Measurements from ENCODE around the gene MRPS22. TPM values are rescaled to one million over a fixed set of nuclear protein-coding genes. Genes with fewer than 3 reads are reported as not detected.

Gene MRPS22
- polyA plus RNA-seq (2012; ENCODE audit: insufficient read depth, insufficient read length, low read depth) = 41.1 TPM

DNA sequence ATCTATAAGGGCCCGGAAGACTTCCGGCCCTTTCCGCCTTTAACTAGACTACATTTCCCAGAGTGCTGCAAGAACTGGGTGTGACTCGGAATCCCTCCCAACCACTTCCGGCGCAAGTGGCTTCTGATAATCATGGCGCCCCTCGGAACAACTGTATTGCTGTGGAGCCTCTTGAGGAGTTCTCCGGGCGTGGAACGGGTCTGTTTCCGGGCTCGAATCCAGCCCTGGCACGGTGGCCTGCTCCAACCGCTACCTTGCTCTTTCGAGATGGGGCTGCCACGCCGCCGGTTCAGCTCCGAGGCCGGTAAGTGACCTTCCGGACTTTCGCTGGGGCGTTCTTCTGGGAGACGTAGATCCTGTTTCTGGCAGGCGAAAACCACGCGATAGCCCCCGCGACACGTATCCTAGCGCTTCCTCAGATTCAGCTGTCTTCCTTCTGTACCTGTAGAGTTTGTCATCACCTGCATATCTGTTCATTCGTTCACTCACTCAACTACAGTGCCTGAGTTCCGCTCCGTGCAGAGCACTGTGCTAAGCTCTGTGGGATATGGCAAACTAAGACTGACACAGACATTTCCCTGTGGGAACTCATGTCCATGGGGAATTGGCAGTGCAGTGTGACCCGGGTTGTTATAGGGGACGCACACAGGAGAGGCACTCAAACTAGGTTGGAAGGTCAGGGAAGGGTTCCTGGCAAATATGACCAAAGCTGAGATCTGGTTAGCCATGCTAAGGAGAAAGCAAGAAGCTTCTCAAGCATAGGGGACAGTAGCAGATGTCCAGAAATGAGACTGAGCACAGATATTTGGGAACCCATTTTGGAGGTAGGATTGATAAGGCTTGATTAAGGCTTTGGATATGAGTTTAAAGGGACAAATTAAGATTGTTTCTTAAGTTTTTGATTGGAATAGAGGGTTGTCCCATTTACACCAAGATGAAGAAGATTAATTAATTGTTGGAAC, at the start of gene MRPS22:
Gene MRPS22 (plus strand): TSS at position 126 of the 962 bp plus-strand sequence. CDS start 7 bp downstream, at position 133.
- no peaks in the 10 kb centered on the region for H3K9me3 ChIP-seq
- H3K36me3 ChIP-seq = peaks cover 18% of the 10 kb centered on the region
- TF ChIP-seq, protein P1, sequence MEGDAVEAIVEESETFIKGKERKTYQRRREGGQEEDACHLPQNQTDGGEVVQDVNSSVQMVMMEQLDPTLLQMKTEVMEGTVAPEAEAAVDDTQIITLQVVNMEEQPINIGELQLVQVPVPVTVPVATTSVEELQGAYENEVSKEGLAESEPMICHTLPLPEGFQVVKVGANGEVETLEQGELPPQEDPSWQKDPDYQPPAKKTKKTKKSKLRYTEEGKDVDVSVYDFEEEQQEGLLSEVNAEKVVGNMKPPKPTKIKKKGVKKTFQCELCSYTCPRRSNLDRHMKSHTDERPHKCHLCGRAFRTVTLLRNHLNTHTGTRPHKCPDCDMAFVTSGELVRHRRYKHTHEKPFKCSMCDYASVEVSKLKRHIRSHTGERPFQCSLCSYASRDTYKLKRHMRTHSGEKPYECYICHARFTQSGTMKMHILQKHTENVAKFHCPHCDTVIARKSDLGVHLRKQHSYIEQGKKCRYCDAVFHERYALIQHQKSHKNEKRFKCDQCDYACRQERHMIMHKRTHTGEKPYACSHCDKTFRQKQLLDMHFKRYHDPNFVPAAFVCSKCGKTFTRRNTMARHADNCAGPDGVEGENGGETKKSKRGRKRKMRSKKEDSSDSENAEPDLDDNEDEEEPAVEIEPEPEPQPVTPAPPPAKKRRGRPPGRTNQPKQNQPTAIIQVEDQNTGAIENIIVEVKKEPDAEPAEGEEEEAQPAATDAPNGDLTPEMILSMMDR (IDR thresholded peaks at IDR 0.05; ENCODE audit: low read depth, low read length) = no peak
- no peaks in the 10 kb centered on the region for H3K27me3 ChIP-seq
- DNase-seq = peak; percentile 84
- peaks cover 3% of the 10 kb centered on the region; the same call in 1 of the 2 replicates for H3K4me1 ChIP-seq
- peak within 1 kb of the TSS; percentile 86 for H3K4me3 ChIP-seq (ENCODE audit: low read depth, low read length)

DNA sequence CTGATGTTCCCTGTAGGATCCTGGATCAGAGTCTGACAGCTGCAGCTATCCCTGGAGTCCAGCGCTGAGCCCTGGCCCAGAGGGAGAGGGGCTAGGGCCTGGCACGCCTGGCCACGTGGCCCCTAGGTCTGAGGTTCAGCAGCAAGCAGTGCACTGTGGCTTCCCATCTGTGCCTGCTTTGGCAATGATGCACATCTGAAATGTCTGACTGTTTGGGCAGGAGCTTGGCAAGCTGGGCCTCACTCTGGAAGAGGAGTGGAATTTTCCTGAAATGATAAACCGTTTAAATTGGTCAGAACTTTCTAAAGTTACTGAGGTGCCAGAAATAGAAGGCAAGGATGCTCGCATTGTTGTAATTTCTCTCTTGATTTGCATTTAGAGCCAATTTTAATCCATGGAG, 48.8 kb upstream of the MRPS22 start:
- H3K9me3 ChIP-seq = no peaks in the 10 kb centered on the region
- no peak for DNase-seq
- TF ChIP-seq, protein P1 (IDR thresholded peaks at IDR 0.05; ENCODE audit: low read depth, low read length) = no peak

DNA sequence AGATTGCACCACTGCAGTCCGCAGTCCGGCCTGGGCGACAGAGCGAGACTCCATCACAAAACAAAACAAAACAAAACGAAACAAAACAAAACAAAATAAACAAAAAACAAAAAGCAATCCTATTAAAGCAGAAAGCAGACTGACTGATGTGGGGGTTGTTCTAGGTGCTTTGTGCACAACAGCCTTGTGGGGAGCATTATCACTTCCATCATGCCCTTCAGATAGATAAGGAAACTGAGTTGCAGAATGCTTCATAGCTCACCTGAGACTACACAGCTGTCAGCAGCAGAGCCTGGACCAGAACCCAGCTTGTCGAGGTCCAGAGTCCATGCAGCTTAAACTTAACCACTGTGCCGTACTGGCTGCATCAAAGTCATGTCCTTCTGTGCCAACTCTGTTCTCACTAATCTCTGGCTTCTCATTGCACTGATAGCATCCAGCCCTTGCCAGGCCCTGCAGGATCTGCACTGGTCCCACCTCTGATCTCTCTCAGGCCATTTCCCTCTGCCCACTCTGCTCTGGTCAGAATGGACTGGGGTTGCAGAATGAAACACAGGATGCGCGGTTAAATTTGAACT, 47.6 kb upstream of the MRPS22 start:
- Histone ChIP-seq H3K27me3 (no peaks in the 10 kb centered on the region), H3K36me3 (no peaks in the 10 kb centered on the region), H3K4me1 (no peaks in the 10 kb centered on the region), H3K4me3 (ENCODE audit: low read depth, low read length) (no peak overlapping the region), H3K9me3 (no peaks in the 10 kb centered on the region)
- no peak for DNase-seq
- TF ChIP-seq, protein P1 (IDR thresholded peaks at IDR 0.05; ENCODE audit: low read depth, low read length) = no peak

More for the DNA sequence above, 48.8 kb upstream of the MRPS22 start:
- no peaks in the 10 kb centered on the region for H3K36me3 ChIP-seq
- H3K4me3 ChIP-seq (ENCODE audit: low read depth, low read length) = no peak overlapping the region
- no peaks in the 10 kb centered on the region for H3K27me3 ChIP-seq
- no peaks in the 10 kb centered on the region for H3K4me1 ChIP-seq

DNA sequence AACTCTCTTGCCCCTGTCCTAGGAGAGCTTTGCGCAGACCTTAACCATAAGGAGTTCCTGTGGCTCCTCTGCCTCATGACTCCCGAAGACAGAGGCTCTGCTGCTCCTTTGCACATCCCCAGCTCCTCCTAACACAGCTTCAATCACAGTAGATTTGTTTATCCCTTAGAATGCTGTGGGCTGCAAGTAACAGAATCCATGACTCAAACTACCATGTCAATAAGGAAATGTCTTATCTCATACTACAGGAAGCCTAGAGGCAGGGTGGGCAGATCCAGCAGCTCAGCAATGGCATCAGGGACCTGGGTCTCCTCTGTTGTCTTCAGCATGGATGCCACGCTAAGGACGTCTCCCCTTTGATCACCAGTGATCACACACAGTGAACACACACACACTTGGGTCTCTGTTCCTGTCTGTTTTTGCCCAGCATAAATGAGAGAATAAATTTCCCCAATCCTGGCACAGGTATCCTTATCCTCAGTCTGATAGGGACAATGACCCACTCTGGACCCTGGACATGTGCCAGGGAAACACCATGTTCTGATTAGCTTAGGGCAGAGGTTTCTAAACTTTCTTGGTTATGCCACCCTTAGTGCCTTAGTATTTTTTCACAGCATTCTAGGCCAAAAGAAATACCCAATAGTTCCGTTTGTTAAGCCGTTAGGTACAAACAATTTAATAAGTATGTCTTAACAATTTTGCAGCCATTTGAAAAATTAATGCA, 46.1 kb upstream of the MRPS22 start:
- H3K36me3 ChIP-seq = no peaks in the 10 kb centered on the region
- no peak overlapping the region for H3K4me3 ChIP-seq (ENCODE audit: low read depth, low read length)
- TF ChIP-seq, protein P1 (IDR thresholded peaks at IDR 0.05; ENCODE audit: low read depth, low read length) = no peak
- H3K9me3 ChIP-seq = no peaks in the 10 kb centered on the region
- no peaks in the 10 kb centered on the region for H3K4me1 ChIP-seq
- no peak for DNase-seq
- no peaks in the 10 kb centered on the region for H3K27me3 ChIP-seq

DNA sequence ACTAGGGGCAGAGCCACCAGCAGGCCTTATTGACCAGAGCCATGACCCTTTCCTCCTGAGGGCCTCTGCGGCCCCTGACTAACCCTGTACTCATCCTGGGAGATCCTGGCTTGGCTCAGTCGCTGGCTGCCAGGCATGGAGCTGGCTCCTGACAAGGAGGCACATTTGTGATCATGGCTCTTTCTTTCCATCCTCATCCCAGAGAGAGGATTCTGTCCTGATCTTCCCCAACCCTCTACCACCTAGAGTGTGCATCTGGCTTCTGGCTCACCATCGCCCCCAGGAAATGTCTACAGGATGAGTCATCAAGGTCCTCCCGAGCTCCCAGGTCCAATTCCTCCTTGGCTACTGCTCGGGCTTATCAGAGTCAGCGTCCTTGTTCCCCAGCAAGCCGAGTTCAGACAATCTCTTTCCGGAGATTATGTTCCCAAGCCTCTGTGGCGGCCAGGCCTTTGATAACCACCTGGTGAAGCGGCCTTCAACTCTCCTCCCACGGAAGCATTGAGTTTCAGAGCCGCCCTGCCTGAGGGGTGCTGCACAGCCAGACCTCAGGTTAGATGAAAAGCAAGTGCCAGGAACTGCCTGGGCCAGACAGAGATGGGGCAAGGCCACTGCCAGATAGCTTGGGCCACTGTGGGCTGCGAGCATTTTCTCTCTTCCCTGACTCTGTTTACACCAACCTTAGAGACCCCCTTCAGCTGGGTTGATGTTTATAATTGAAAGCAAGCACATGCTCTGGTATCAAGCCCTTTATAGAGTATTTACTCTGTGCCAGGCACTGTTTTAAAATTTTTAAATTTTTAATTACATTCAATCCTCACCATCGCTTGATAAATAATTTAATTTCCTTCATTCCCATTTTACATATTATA, 44.3 kb upstream of the MRPS22 start:
- H3K9me3 ChIP-seq = no peaks in the 10 kb centered on the region
- H3K36me3 ChIP-seq = no peaks in the 10 kb centered on the region
- TF ChIP-seq, protein P1 (IDR thresholded peaks at IDR 0.05; ENCODE audit: low read depth, low read length) = no peak
- no peaks in the 10 kb centered on the region for H3K27me3 ChIP-seq
- H3K4me1 ChIP-seq = no peaks in the 10 kb centered on the region
- H3K4me3 ChIP-seq (ENCODE audit: low read depth, low read length) = no peak overlapping the region
- DNase-seq = no peak
